ENCODE results near the gene CYLC2. TPM values are rescaled to one million over a fixed set of nuclear protein-coding genes. Genes with fewer than 3 reads are reported as not detected.

Gene CYLC2
- total and polyA plus RNA-seq, 2 donors (not counting 1 experiment from before 2014, with no cell fraction given) = not detected

DNA sequence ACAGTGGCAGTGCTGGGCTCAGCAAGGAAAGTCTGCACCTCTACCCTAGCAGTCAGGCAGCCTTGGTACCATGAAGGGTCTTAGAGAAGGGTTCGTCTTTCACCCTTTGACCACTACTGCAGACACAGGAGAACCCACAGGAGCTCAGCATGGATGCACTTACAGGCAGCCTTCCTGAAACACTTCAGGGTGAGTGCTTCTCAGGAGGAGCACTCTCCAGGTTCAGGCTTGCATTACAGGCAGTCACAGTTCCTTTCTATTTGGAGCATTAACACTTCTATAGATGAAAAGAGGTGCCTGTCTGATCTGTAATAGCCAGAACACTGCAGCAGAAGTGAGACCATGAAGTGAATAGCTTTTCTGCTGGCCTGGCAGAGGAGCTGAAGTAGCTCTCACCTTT, 8.7 kb upstream of the CYLC2 start:
- H3K4me1 ChIP-seq (ENCODE audit: control insufficient read depth in 2 of 2, insufficient read depth in 2 of 2, low read length in 2 of 2) = no peaks in the 10 kb centered on the region
- no peak overlapping the region for H3K27ac ChIP-seq (ENCODE audit: low read length in 2 of 2)
- H3K4me3 ChIP-seq (ENCODE audit: control extremely low read depth in 1 of 5, extremely low read depth in 1 of 5, insufficient read depth in 1 of 5, low read depth in 2 of 5, low read length in 4 of 5) = no peak overlapping the region
- ChIA-PET POLR2A (no interaction called here), CTCF (no interaction called here)
- H2AFZ ChIP-seq (ENCODE audit: insufficient read depth, low read depth, low read length, poor library complexity, severe bottlenecking) = no peak overlapping the region
- Mint-ChIP-seq H3K27me3 (no peaks in the 10 kb centered on the region), H3K4me3 (no peak overlapping the region), H3K27ac (no peak overlapping the region), H3K9me3 (ENCODE audit: insufficient read depth) (no peaks in the 10 kb centered on the region), H3K4me1 (no peaks in the 10 kb centered on the region)
- no peak for TF ChIP-seq EZH2 (IDR thresholded peaks at IDR 0.05; ENCODE audit: borderline replicate concordance, insufficient read depth, low read depth, low read length, poor library complexity, severe bottlenecking)
- no peak for TF ChIP-seq CTCF (IDR thresholded peaks at IDR 0.05)
- intact Hi-C loops (cut with micrococcal nuclease) = no loop called here
- no peaks in the 10 kb centered on the region for H3K79me2 ChIP-seq (ENCODE audit: control insufficient read depth, insufficient read depth, low read length)
- ATAC-seq (ENCODE audit: low read depth) = no peak
- H4K20me1 ChIP-seq (ENCODE audit: control insufficient read depth, insufficient read depth, low read length, poor library complexity, severe bottlenecking) = no peaks in the 10 kb centered on the region
- H3K27me3 ChIP-seq (replicated peaks in 1 of 4; ENCODE audit: control extremely low read depth in 1 of 4, control insufficient read depth in 3 of 4, insufficient read depth in 4 of 4, low read length in 3 of 4) = no peaks in the 10 kb centered on the region
- WGBS (ENCODE audit: insufficient coverage) = 80% methylated on average over 1 of the region's 1 CpG
- H3K9ac ChIP-seq (ENCODE audit: low read length) = no peak overlapping the region
- H3K9me3 ChIP-seq (ENCODE audit: control extremely low read depth in 1 of 3, control insufficient read depth in 2 of 3, insufficient read depth in 1 of 3, low read length in 2 of 3) = peaks cover 0 to 5% (median 0%) of the 10 kb centered on the region in 3 donors
- no peaks in the 10 kb centered on the region for H3K36me3 ChIP-seq (replicated peaks in 1 of 2; ENCODE audit: control extremely low read depth in 1 of 2, control insufficient read depth in 1 of 2, extremely low read depth in 1 of 2, insufficient read depth in 2 of 2, low read length in 1 of 2)
- DNase-seq = no peak
- H3K4me2 ChIP-seq (replicated peaks; ENCODE audit: low read depth, low read length, poor library complexity, severe bottlenecking) = no peak overlapping the region

DNA sequence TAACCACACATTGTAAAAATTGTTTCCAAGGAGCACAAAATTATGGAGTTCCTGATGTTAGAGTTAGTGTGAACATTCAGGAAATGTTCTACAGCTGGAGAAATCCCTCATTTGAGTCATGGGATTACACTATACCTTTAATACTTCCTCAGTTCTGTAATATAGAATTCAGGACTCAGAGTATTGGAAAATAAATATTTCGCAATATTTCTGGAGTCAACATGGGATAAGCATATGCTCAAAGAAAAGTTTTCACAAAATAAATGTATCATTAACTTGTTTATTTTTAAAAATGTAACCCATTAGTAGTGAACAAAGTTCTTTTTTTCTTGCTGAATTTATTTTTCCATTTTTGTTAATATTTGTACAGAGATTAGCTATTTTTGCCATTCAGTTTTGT, 8.6 kb downstream of the CYLC2 start:
- H3K79me2 ChIP-seq (ENCODE audit: control insufficient read depth, insufficient read depth, low read length) = no peaks in the 10 kb centered on the region
- H3K9me3 ChIP-seq (ENCODE audit: control extremely low read depth in 1 of 3, control insufficient read depth in 2 of 3, insufficient read depth in 1 of 3, low read length in 2 of 3) = peaks cover 0 to 2% (median 0%) of the 10 kb centered on the region in 3 donors
- H4K20me1 ChIP-seq (ENCODE audit: control insufficient read depth, insufficient read depth, low read length, poor library complexity, severe bottlenecking) = no peaks in the 10 kb centered on the region
- H3K4me2 ChIP-seq (replicated peaks; ENCODE audit: low read depth, low read length, poor library complexity, severe bottlenecking) = no peak overlapping the region
- TF ChIP-seq CTCF (IDR thresholded peaks at IDR 0.05) = no peak
- no peak for TF ChIP-seq EZH2 (IDR thresholded peaks at IDR 0.05; ENCODE audit: borderline replicate concordance, insufficient read depth, low read depth, low read length, poor library complexity, severe bottlenecking)
- H3K4me1 ChIP-seq (ENCODE audit: control insufficient read depth in 2 of 2, insufficient read depth in 2 of 2, low read length in 2 of 2) = no peaks in the 10 kb centered on the region
- H3K4me3 Mint-ChIP-seq = no peak overlapping the region
- intact Hi-C loops (cut with micrococcal nuclease) = no loop called here
- ChIA-PET CTCF (no interaction called here), POLR2A (no interaction called here)
- H2AFZ ChIP-seq (ENCODE audit: insufficient read depth, low read depth, low read length, poor library complexity, severe bottlenecking) = no peak overlapping the region
- H3K27me3 Mint-ChIP-seq = no peaks in the 10 kb centered on the region
- H3K4me1 Mint-ChIP-seq = no peaks in the 10 kb centered on the region
- DNase-seq = no peak
- no peak overlapping the region for H3K4me3 ChIP-seq (ENCODE audit: control extremely low read depth in 1 of 5, extremely low read depth in 1 of 5, insufficient read depth in 1 of 5, low read depth in 2 of 5, low read length in 4 of 5)
- H3K9ac ChIP-seq (ENCODE audit: low read length) = no peak overlapping the region
- WGBS (ENCODE audit: insufficient coverage) = no CpG with 5 or more reads among the region's 1 CpG
- no peaks in the 10 kb centered on the region for H3K36me3 ChIP-seq (replicated peaks in 1 of 2; ENCODE audit: control extremely low read depth in 1 of 2, control insufficient read depth in 1 of 2, extremely low read depth in 1 of 2, insufficient read depth in 2 of 2, low read length in 1 of 2)
- no peaks in the 10 kb centered on the region for H3K9me3 Mint-ChIP-seq (ENCODE audit: insufficient read depth)
- ATAC-seq (ENCODE audit: low read depth) = no peak
- no peak overlapping the region for H3K27ac ChIP-seq (ENCODE audit: low read length in 2 of 2)
- no peak overlapping the region for H3K27ac Mint-ChIP-seq
- no peaks in the 10 kb centered on the region for H3K27me3 ChIP-seq (replicated peaks in 1 of 4; ENCODE audit: control extremely low read depth in 1 of 4, control insufficient read depth in 3 of 4, insufficient read depth in 4 of 4, low read length in 3 of 4)

Data from B cell (primary cell).